Activated CD4-positive, alpha-beta T cell treated with anti-CD3 and anti-CD28 coated beads for 36 hours (primary cell): ENCODE data around the gene DPCD. TPM values are rescaled to one million over a fixed set of nuclear protein-coding genes. Genes with fewer than 3 reads are reported as not detected.
"Not testable (repeated sequence)": the region's sequence is repeated elsewhere in the genome, so short reads cannot be mapped to it uniquely, and the experiment has no call there.

ENCODE experiments used
- ATAC-seq: fragments of 200-7000 bp; cut with Tn5 transposase; one replicate; pipeline ENCODE4 v1.10.0; 2021; ENCODE audit warnings: mild to moderate bottlenecking, moderate library complexity
- CTCF ChIA-PET: fragments of 350-600 bp; sonication (Branson Sonifier 250); formaldehyde crosslinking; loops from one replicate; lab custom pipeline; 2021; ENCODE audit warnings: antibody characterized with exemption; lab: Charles Lee
- POLR2A ChIA-PET: fragments of 350-600 bp; sonication (Branson Sonifier 250); formaldehyde crosslinking; loops from one replicate; lab custom pipeline; 2021; ENCODE audit warnings: antibody characterized with exemption, inconsistent platforms; lab: Charles Lee
- DNase-seq: peaks from one replicate; pipeline ENCODE4 v3.0.0-alpha.2; 2020
- H3K27ac Mint-ChIP-seq: one replicate; pipeline ENCODE4 v1.8.0; 2021; ENCODE audit warnings: mixed read lengths
- H3K27me3 Mint-ChIP-seq: one replicate; pipeline ENCODE4 v1.8.0; 2021; ENCODE audit warnings: mixed read lengths
- H3K36me3 Mint-ChIP-seq: one replicate; pipeline ENCODE4 v1.8.0; 2021; ENCODE audit warnings: low read depth, mixed read lengths
- H3K4me1 Mint-ChIP-seq: one replicate; pipeline ENCODE4 v1.8.0; 2021; ENCODE audit warnings: mixed read lengths
- H3K4me3 Mint-ChIP-seq: one replicate; pipeline ENCODE4 v1.8.0; 2021; ENCODE audit warnings: mild to moderate bottlenecking, moderate library complexity, mixed read lengths
- H3K9me3 Mint-ChIP-seq: one replicate; pipeline ENCODE4 v1.8.0; 2021; ENCODE audit warnings: low read depth, mixed read lengths
- intact Hi-C, 2 experiments: fragments of 100-400 bp; cut with DNase I in 1 of 2; cut with micrococcal nuclease in 1 of 2; formaldehyde crosslinking; loops; one replicate each; pipeline versions ENCODE4 v1.14.2 to v1.15.1; 2022 to 2024; cut with DNase I, micrococcal nuclease
- total RNA-seq, 2 experiments: library from RNA; stranded (reverse); gene quantifications; one replicate each; pipeline ENCODE4 v1.2.3, GENCODE V29; 2021

The DPCD gene
- total RNA-seq, 2 experiments from 2014 or later, result 15.5 to 19.3 TPM

GRCh38 chr10:101575580-101576210, 12.4 kb upstream of the DPCD start:
- Mint-ChIP-seq H3K9me3 (no peaks in the 10 kb centered on the region), H3K4me1 (no peaks in the 10 kb centered on the region), H3K27ac (no peak overlapping the region), H3K27me3 (no peaks in the 10 kb centered on the region), H3K36me3 (peaks cover 6% of the 10 kb centered on the region), H3K4me3 (no peak overlapping the region)
- CTCF ChIA-PET, result interaction anchor here (0.7 to 1.0 kb wide), 2 partner anchors 10 to 40 kb away, joined by 3 to 4 read pairs; no protein-coding TSS in a partner anchor
- peak; percentile 18 for ATAC-seq
- DNase-seq, result no peak
- intact Hi-C loops, result no loop called here
- POLR2A ChIA-PET, result interaction anchor here (0.6 kb wide), 1 partner anchor 72 kb away, joined by 6 read pairs; no protein-coding TSS in a partner anchor

GRCh38 chr10:101576211-101576863, 11.8 kb upstream of the DPCD start:
- no peaks in the 10 kb centered on the region for H3K27me3 Mint-ChIP-seq
- intact Hi-C loops, result no loop called here

DNA sequence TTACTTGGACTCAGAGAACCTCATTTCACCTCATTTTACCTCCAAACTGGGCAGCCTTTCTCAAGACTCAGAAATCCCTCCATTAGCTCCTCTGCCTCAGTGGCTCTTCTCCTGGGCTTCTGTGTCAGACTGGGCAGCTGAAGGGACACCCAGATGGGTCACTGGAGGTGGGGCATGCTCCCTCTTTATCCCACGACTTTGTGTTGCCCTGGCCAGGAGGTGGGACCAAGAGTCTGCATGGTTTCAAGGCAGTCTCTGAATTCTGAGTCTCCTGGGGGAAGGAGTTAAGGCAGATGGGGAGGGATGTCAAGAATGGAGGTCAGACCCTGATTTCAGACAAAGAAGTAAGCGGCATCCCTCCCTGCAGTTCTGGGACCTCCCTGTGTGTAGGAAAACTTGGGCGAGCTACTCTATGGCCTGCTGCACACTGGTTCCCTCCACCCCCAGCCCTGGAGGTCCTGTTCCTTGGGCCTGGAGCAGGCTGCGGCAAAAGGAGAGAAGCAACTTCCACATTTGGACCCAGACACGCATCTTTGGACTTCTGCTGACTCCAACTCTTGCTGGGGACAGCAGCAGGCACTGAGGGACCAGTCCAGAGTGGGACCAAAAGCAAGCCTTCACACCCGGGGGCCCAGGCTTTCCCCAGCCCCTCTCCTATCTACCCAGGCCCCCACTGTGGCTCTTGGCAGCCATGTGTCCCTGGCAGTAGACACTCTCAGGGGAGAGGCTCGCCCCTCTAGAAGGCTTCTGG, 10.8 kb upstream of the DPCD start:
- DNase-seq (no peak), ATAC-seq (no peak)
- intact Hi-C loops, result no loop called here
- H3K27me3 Mint-ChIP-seq, result no peaks in the 10 kb centered on the region
- no peaks in the 10 kb centered on the region for H3K4me1 Mint-ChIP-seq
- H3K36me3 Mint-ChIP-seq, result peaks cover 9% of the 10 kb centered on the region
- no peaks in the 10 kb centered on the region for H3K9me3 Mint-ChIP-seq
- CTCF ChIA-PET, result no interaction called here
- no peak overlapping the region for H3K27ac Mint-ChIP-seq
- no peak overlapping the region for H3K4me3 Mint-ChIP-seq
- POLR2A ChIA-PET, result no interaction called here

More at GRCh38 chr10:101576211-101576863, 11.8 kb upstream of the DPCD start:
- H3K9me3 Mint-ChIP-seq, result no peaks in the 10 kb centered on the region
- H3K4me3 Mint-ChIP-seq, result no peak overlapping the region
- ChIA-PET POLR2A (interaction anchor here (0.5 to 0.6 kb wide), 2 partner anchors 58 to 73 kb away, joined by 4 to 6 read pairs; no protein-coding TSS in a partner anchor), CTCF (interaction anchor here (0.7 to 1.0 kb wide), 2 partner anchors 10 to 40 kb away, joined by 3 to 4 read pairs; no protein-coding TSS in a partner anchor)
- no peaks in the 10 kb centered on the region for H3K4me1 Mint-ChIP-seq
- no peak overlapping the region for H3K27ac Mint-ChIP-seq
- DNase-seq (no peak), ATAC-seq (no peak)
- H3K36me3 Mint-ChIP-seq, result peaks cover 7% of the 10 kb centered on the region

DNA sequence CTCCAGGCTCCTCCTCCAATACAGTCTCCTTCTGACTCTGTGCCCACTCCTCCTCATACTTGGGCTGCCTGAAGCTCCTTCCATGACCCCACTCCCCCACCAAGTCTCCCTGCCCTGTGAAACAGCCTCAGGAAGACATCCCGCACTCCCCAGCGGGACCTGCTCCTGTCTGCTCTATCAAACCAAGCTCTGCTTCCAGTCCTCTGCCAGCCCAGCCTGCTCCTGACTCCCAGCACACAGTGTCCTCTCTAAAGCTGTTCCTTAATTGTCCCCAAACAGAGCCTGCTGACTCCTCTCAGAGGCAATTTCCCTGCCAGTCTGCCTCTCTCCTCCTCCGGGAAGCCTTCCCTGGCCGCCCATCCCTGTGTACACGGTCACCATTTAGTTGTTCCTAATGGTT, 9.9 kb upstream of the DPCD start:
- intact Hi-C loops, result no loop called here
- no peaks in the 10 kb centered on the region for H3K27me3 Mint-ChIP-seq
- no peaks in the 10 kb centered on the region for H3K9me3 Mint-ChIP-seq
- no peak overlapping the region for H3K4me3 Mint-ChIP-seq
- H3K36me3 Mint-ChIP-seq, result peaks cover 9% of the 10 kb centered on the region
- no peaks in the 10 kb centered on the region for H3K4me1 Mint-ChIP-seq
- ATAC-seq (no peak), DNase-seq (no peak)
- ChIA-PET POLR2A (no interaction called here), CTCF (no interaction called here)
- no peak overlapping the region for H3K27ac Mint-ChIP-seq

GRCh38 chr10:101578803-101579515, 9.2 kb upstream of the DPCD start:
- ATAC-seq, result no peak
- no peak overlapping the region for H3K27ac Mint-ChIP-seq
- H3K9me3 Mint-ChIP-seq, result no peaks in the 10 kb centered on the region
- no peaks in the 10 kb centered on the region for H3K4me1 Mint-ChIP-seq
- DNase-seq, result no peak
- H3K27me3 Mint-ChIP-seq, result no peaks in the 10 kb centered on the region
- CTCF ChIA-PET, result interaction anchor here (0.6 kb wide), 1 partner anchor 365 kb away, joined by 4 read pairs; no protein-coding TSS in a partner anchor
- peaks cover 9% of the 10 kb centered on the region for H3K36me3 Mint-ChIP-seq
- intact Hi-C loops, result no loop called here
- POLR2A ChIA-PET, result no interaction called here
- no peak overlapping the region for H3K4me3 Mint-ChIP-seq

DNA sequence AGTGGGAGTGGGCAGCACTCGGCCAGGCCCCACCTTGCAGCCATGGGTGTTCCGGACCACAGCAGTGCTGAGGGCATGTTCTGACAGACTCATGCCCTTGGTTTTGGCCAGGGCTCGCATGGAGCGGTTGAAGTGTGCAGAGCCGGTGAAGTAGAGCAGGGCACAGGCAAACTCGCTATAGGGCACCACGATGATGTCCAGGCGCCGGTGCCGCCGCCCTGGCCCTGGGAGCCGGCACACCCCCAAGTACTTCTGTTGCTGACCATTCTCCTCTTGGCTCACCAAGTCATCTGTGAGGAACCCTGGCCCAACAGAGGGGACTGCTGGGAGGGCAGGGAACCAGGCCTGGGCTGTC, 8.6 kb upstream of the DPCD start:
- no peak overlapping the region for H3K4me3 Mint-ChIP-seq
- ATAC-seq (no peak), DNase-seq (no peak)
- H3K4me1 Mint-ChIP-seq, result no peaks in the 10 kb centered on the region
- intact Hi-C loops, result no loop called here
- H3K27me3 Mint-ChIP-seq, result no peaks in the 10 kb centered on the region
- no peak overlapping the region for H3K27ac Mint-ChIP-seq
- CTCF ChIA-PET, result no interaction called here
- H3K9me3 Mint-ChIP-seq, result no peaks in the 10 kb centered on the region
- POLR2A ChIA-PET, result no interaction called here
- H3K36me3 Mint-ChIP-seq, result peaks cover 12% of the 10 kb centered on the region

- ChIA-PET POLR2A (no interaction called here), CTCF (interaction anchor here (0.6 to 1.1 kb wide), 5 partner anchors 22 to 551 kb away, joined by 3 to 5 read pairs (median 3); no protein-coding TSS in a partner anchor)
- no peak overlapping the region for H3K27ac Mint-ChIP-seq
- H3K9me3 Mint-ChIP-seq, result no peaks in the 10 kb centered on the region
- no peak for DNase-seq
- H3K27me3 Mint-ChIP-seq, result no peaks in the 10 kb centered on the region
- ATAC-seq, result no peak
- intact Hi-C loops, result no loop called here
- peaks cover 19% of the 10 kb centered on the region for H3K36me3 Mint-ChIP-seq
- no peaks in the 10 kb centered on the region for H3K4me1 Mint-ChIP-seq
- no peak overlapping the region for H3K4me3 Mint-ChIP-seq
Measured at GRCh38 chr10:101580486-101581399, 7.4 kb upstream of the DPCD start.

GRCh38 chr10:101585841-101586240, 2.3 kb upstream of the DPCD start:
- Mint-ChIP-seq H3K9me3 (no peaks in the 10 kb centered on the region), H3K27me3 (no peaks in the 10 kb centered on the region), H3K4me1 (peaks cover 18% of the 10 kb centered on the region), H3K36me3 (peaks cover 19% of the 10 kb centered on the region), H3K4me3 (no peak overlapping the region), H3K27ac (peak overlapping the region; percentile 8)
- ChIA-PET CTCF (interaction anchor here (0.9 to 1.2 kb wide), 3 partner anchors 10 to 193 kb away, joined by 3 to 5 read pairs (median 4); no protein-coding TSS in a partner anchor), POLR2A (no interaction called here)
- DNase-seq (no peak), ATAC-seq (no peak)
- intact Hi-C loops, result loop anchor here (5.0 kb wide), 2 partner anchors 196 to 524 kb away; partner anchors contain the start of genes KAZALD1 (in 1 of the 2) and NPM3 (in 1 of the 2)

DNA sequence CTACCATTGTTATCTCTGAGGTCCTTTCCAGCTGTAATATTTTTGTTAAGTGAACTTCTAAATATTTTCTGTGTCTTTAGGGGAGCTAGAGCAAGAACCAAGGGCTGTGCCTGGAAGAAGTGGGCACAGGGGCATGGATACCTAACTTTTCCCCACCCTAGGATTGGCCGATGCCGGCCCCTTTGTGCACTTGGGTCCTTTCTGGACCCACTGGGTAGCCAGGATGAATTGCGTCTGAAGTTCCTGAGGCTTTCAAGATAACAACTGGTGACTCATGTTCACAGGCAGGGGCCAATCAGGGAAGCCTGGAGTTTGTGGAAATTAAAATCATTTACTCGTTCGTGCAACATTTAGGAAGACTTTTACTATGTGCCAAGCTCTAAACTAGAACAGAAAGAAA, 758 bp downstream of the DPCD start:
- no peak overlapping the region for H3K27ac Mint-ChIP-seq
- no peaks in the 10 kb centered on the region for H3K9me3 Mint-ChIP-seq
- no peaks in the 10 kb centered on the region for H3K27me3 Mint-ChIP-seq
- no peak for ATAC-seq
- H3K4me1 Mint-ChIP-seq, result peaks cover 18% of the 10 kb centered on the region
- POLR2A ChIA-PET, result no interaction called here
- CTCF ChIA-PET, result interaction anchor here (0.7 to 1.7 kb wide), 5 partner anchors 8 to 193 kb away, joined by 3 to 8 read pairs (median 3); no protein-coding TSS in a partner anchor
- no peak for DNase-seq
- intact Hi-C loops, result loop anchor here (1.0 to 5.0 kb wide), 9 partner anchors 105 to 602 kb away; partner anchors contain the start of genes NPM3 (in 2 of the 2), ARMH3 (in 1 of the 2), KAZALD1 (in 1 of the 2) and MRPL43 (in 1 of the 2)
- peaks cover 17% of the 10 kb centered on the region for H3K36me3 Mint-ChIP-seq
- H3K4me3 Mint-ChIP-seq, result peak overlapping the region; percentile 86

DNA sequence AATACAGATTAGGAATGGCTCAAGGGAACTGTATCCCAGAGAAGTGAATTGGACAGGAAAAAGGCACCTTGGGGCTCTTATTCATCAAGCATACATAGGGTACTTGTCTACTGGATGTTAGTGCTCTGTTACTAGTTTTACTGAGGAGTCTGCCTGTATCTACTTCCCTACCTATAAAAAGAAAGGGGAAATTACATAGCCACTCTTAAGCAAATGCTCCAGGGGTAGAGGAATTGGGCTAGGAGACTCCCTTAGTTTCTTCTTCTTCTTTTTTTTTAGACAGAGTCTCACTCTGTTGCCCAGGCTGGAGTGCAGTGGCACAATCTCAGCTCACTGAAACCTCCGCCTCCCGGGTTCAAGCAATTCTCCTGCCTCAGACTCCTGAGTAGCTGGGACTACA, 5.2 kb downstream of the DPCD start:
- POLR2A ChIA-PET, H3K27ac Mint-ChIP-seq, DNase-seq, H3K4me3 Mint-ChIP-seq, H3K27me3 Mint-ChIP-seq, H3K36me3 Mint-ChIP-seq, H3K9me3 Mint-ChIP-seq, intact Hi-C loops, ATAC-seq, H3K4me1 Mint-ChIP-seq: not testable (repeated sequence)
- CTCF ChIA-PET, result interaction anchor here (1.0 kb wide), 1 partner anchor 9 kb away, joined by 3 read pairs; no protein-coding TSS in a partner anchor
